CD1c-positive myeloid dendritic cell (primary cell): ENCODE data around the gene KANK4.

Experiments used
- DNase-seq: peaks from one replicate; pipeline ENCODE4 v3.0.0-alpha.2; 2016; ENCODE audit errors: extremely low spot score

KANK4 gene

GRCh38 chr1:62207187-62207586, 112.0 kb downstream of the KANK4 start:
- DNase-seq: no peak

GRCh38 chr1:62198781-62199125, 120.5 kb downstream of the KANK4 start:
- DNase-seq: no peak

- peak; percentile 5 for DNase-seq
These were observed 121.0 kb downstream of the KANK4 start for GRCh38 chr1:62198069-62198780.

GRCh38 chr1:62196086-62196690, 123.0 kb downstream of the KANK4 start:
- DNase-seq: no peak

- DNase-seq: no peak
These were observed 124.3 kb downstream of the KANK4 start, which contains the start of gene L1TD1 for GRCh38 chr1:62194651-62195544. Gene L1TD1, plus strand, starts transcription at chr1:62194849. Its CDS starts 11,780 bp downstream, at chr1:62206629.

- DNase-seq: no peak
These were observed 131.1 kb downstream of the KANK4 start for GRCh38 chr1:62188111-62188510.

- no peak for DNase-seq
These were observed 131.7 kb downstream of the KANK4 start for GRCh38 chr1:62187548-62187947.
